ENCODE data around the gene SYNE1. TPM values are rescaled to one million over a fixed set of nuclear protein-coding genes. Genes with fewer than 3 reads are reported as not detected.

The SYNE1 gene
- total and polyA plus RNA-seq, 5 experiments from 2014 or later: 40.7 to 186 (median 69.5) TPM

GRCh38 chr6:152292555-152292954 is 344.6 kb downstream of the SYNE1 start:
- Mint-ChIP-seq H3K36me3 (peaks cover 14 to 80% (median 24%) of the 10 kb centered on the region in 3 donors), H3K9me3 (no peaks in the 10 kb centered on the region), H3K27ac (peak overlapping the region in 1 of 10 donors; percentile 14), H3K4me3 (no peak overlapping the region), H3K27me3 (no peaks in the 10 kb centered on the region), H3K4me1 (peaks cover 18 to 35% (median 26%) of the 10 kb centered on the region in 4 donors)
- POLR2A ChIA-PET: no interaction called here
- no peak for DNase-seq
- no peak for ATAC-seq

GRCh38 chr6:152290693-152291092 is 346.5 kb downstream of the SYNE1 start:
- Mint-ChIP-seq H3K4me3 (no peak overlapping the region), H3K9me3 (no peaks in the 10 kb centered on the region), H3K36me3 (peaks cover 7 to 84% (median 28%) of the 10 kb centered on the region in 3 donors), H3K4me1 (peaks cover 3 to 19% (median 12%) of the 10 kb centered on the region in 4 donors), H3K27ac (no peak overlapping the region), H3K27me3 (no peaks in the 10 kb centered on the region)
- ATAC-seq: no peak
- DNase-seq: no peak
- POLR2A ChIA-PET: interaction anchor here (1.5 kb wide), 1 partner anchor 11 kb away, joined by 3 read pairs; no protein-coding TSS in a partner anchor

- DNase-seq: no peak
- POLR2A ChIA-PET: no interaction called here
- Mint-ChIP-seq H3K27me3 (no peaks in the 10 kb centered on the region), H3K4me3 (peak overlapping the region in 1 of 10 donors; percentile 37), H3K36me3 (peaks cover 3 to 77% (median 22%) of the 10 kb centered on the region in 3 donors), H3K9me3 (no peaks in the 10 kb centered on the region), H3K4me1 (peaks cover 0 to 2% (median 0%) of the 10 kb centered on the region in 4 donors), H3K27ac (peak overlapping the region in 5 of 10 donors; percentile 4 to 60 (median 38))
- ATAC-seq: no peak
These were observed 359.3 kb downstream of the SYNE1 start for GRCh38 chr6:152277826-152278329.

- Mint-ChIP-seq H3K27me3 (no peaks in the 10 kb centered on the region), H3K4me1 (peaks cover 0 to 4% (median 0%) of the 10 kb centered on the region in 4 donors), H3K27ac (peak overlapping the region in 2 of 10 donors; percentile 33 to 52), H3K36me3 (peaks cover 0 to 80% (median 14%) of the 10 kb centered on the region in 3 donors), H3K4me3 (no peak overlapping the region), H3K9me3 (no peaks in the 10 kb centered on the region)
- DNase-seq: no peak
- ATAC-seq: no peak
- POLR2A ChIA-PET: no interaction called here
These were observed 363.5 kb downstream of the SYNE1 start for GRCh38 chr6:152273638-152274037.

- Mint-ChIP-seq H3K4me3 (no peak overlapping the region), H3K36me3 (peaks cover 0 to 78% (median 14%) of the 10 kb centered on the region in 3 donors), H3K9me3 (no peaks in the 10 kb centered on the region), H3K27ac (no peak overlapping the region), H3K4me1 (peaks cover 0 to 4% (median 0%) of the 10 kb centered on the region in 4 donors), H3K27me3 (no peaks in the 10 kb centered on the region)
- POLR2A ChIA-PET: no interaction called here
- DNase-seq: no peak
- ATAC-seq: no peak
These were observed 364.2 kb downstream of the SYNE1 start for GRCh38 chr6:152273002-152273401.

- no peaks in the 10 kb centered on the region for H3K27me3 Mint-ChIP-seq
These were observed 364.7 kb downstream of the SYNE1 start for GRCh38 chr6:152272486-152272885.

GRCh38 chr6:152271776-152272464 is 365.2 kb downstream of the SYNE1 start:
- Mint-ChIP-seq H3K27me3 (no peaks in the 10 kb centered on the region), H3K36me3 (peaks cover 0 to 78% (median 17%) of the 10 kb centered on the region in 3 donors), H3K27ac (peak overlapping the region in 3 of 10 donors; percentile 15 to 79 (median 27)), H3K4me1 (peaks cover 0 to 2% (median 0%) of the 10 kb centered on the region in 4 donors), H3K4me3 (no peak overlapping the region), H3K9me3 (no peaks in the 10 kb centered on the region)
- POLR2A ChIA-PET: no interaction called here
- ATAC-seq (no peak), DNase-seq (no peak)

More at GRCh38 chr6:152272486-152272885, 364.7 kb downstream of the SYNE1 start:
- POLR2A ChIA-PET: no interaction called here
- ATAC-seq: no peak
- Mint-ChIP-seq H3K9me3 (no peaks in the 10 kb centered on the region), H3K36me3 (peaks cover 0 to 78% (median 15%) of the 10 kb centered on the region in 3 donors), H3K4me1 (peaks cover 0 to 2% (median 0%) of the 10 kb centered on the region in 4 donors), H3K4me3 (no peak overlapping the region), H3K27ac (peak overlapping the region in 1 of 10 donors; percentile 43)
- DNase-seq: no peak

GRCh38 chr6:152270301-152270925 is 366.7 kb downstream of the SYNE1 start:
- no peak for DNase-seq
- peaks cover 0 to 2% (median 0%) of the 10 kb centered on the region in 9 donors for H3K9me3 Mint-ChIP-seq
- POLR2A ChIA-PET: no interaction called here
- H3K27me3 Mint-ChIP-seq: no peaks in the 10 kb centered on the region
- no peak for ATAC-seq
- peak overlapping the region in 5 of 10 donors; percentile 9 to 79 (median 45) for H3K27ac Mint-ChIP-seq
- H3K4me1 Mint-ChIP-seq: peaks cover 0 to 2% (median under 1%) of the 10 kb centered on the region in 4 donors
- H3K4me3 Mint-ChIP-seq: no peak overlapping the region
- H3K36me3 Mint-ChIP-seq: peaks cover 0 to 76% (median 15%) of the 10 kb centered on the region in 3 donors

GRCh38 chr6:152268846-152269442 is 368.2 kb downstream of the SYNE1 start:
- Mint-ChIP-seq H3K27me3 (no peaks in the 10 kb centered on the region), H3K4me3 (no peak overlapping the region), H3K9me3 (peaks cover 0 to 10% (median 0%) of the 10 kb centered on the region in 9 donors), H3K4me1 (peaks cover 0 to 2% (median under 1%) of the 10 kb centered on the region in 4 donors), H3K36me3 (peaks cover 0 to 72% (median 24%) of the 10 kb centered on the region in 3 donors), H3K27ac (peak overlapping the region in 5 of 10 donors; percentile 2 to 66 (median 22))
- ATAC-seq: no peak
- DNase-seq: no peak
- POLR2A ChIA-PET: no interaction called here

- DNase-seq: peak in 4 of 10 donors; percentile 16 to 37 (median 34)
- H3K9me3 Mint-ChIP-seq: peaks cover 0 to 15% (median 3%) of the 10 kb centered on the region in 9 donors
- ATAC-seq: no peak
- H3K4me3 Mint-ChIP-seq: no peak overlapping the region
- POLR2A ChIA-PET: no interaction called here
- peaks cover 0 to 71% (median 31%) of the 10 kb centered on the region in 3 donors for H3K36me3 Mint-ChIP-seq
- peaks cover 0 to 2% (median under 1%) of the 10 kb centered on the region in 4 donors for H3K4me1 Mint-ChIP-seq
- no peak overlapping the region for H3K27ac Mint-ChIP-seq
- no peaks in the 10 kb centered on the region for H3K27me3 Mint-ChIP-seq
These were observed 369.0 kb downstream of the SYNE1 start for GRCh38 chr6:152267967-152268845.

- no peaks in the 10 kb centered on the region for H3K27me3 Mint-ChIP-seq
- peaks cover 0 to 26% (median 16%) of the 10 kb centered on the region in 9 donors for H3K9me3 Mint-ChIP-seq
- H3K36me3 Mint-ChIP-seq: peaks cover 20 to 77% (median 52%) of the 10 kb centered on the region in 3 donors
- ATAC-seq (no peak), DNase-seq (no peak)
- POLR2A ChIA-PET: no interaction called here
- H3K4me1 Mint-ChIP-seq: peaks cover 0 to 3% (median 2%) of the 10 kb centered on the region in 4 donors
- no peak overlapping the region for H3K4me3 Mint-ChIP-seq
- peak overlapping the region in 1 of 10 donors; percentile 28 for H3K27ac Mint-ChIP-seq
These were observed 371.5 kb downstream of the SYNE1 start for GRCh38 chr6:152265651-152266050.

GRCh38 chr6:152263582-152263981 is 373.6 kb downstream of the SYNE1 start:
- H3K36me3 Mint-ChIP-seq: peaks cover 28 to 82% (median 65%) of the 10 kb centered on the region in 3 donors
- H3K27me3 Mint-ChIP-seq: no peaks in the 10 kb centered on the region
- H3K27ac Mint-ChIP-seq: peak overlapping the region in 1 of 10 donors; percentile 21
- POLR2A ChIA-PET: no interaction called here
- DNase-seq (no peak), ATAC-seq (no peak)
- H3K4me1 Mint-ChIP-seq: peaks cover 0 to 3% (median under 1%) of the 10 kb centered on the region in 4 donors
- no peak overlapping the region for H3K4me3 Mint-ChIP-seq
- H3K9me3 Mint-ChIP-seq: peaks cover 0 to 26% (median 16%) of the 10 kb centered on the region in 9 donors

All from naive thymus-derived CD8-positive, alpha-beta T cell (primary cell).